Measurements from ENCODE around the gene BMPR1B. TPM values are rescaled to one million over a fixed set of nuclear protein-coding genes. Genes with fewer than 3 reads are reported as not detected.
A peak's percentile ranks its signal among the peaks of the same experiment; 100 is the strongest.

Gene BMPR1B
- total and polyA plus RNA-seq, 2 of the 8 experiments (the other 6 are each of a cell fraction or from before 2014, with no cell fraction given) = 0.14 to 1.1 TPM

- TF ChIP-seq CHD7 (IDR thresholded peaks at IDR 0.05; ENCODE audit: insufficient replicate concordance, low read length) (no peak), MAFK (IDR thresholded peaks at IDR 0.05; ENCODE audit: low read depth, low read length) (no peak), CTCF (IDR thresholded peaks at IDR 0.05; ENCODE audit: control extremely low read depth in 1 of 3, insufficient read depth in 1 of 3, low read depth in 1 of 3, low read length in 3 of 3) (peak in 1 of 3 experiments; percentile 16; a peak in 1 of 4 replicates), CTBP2 (IDR thresholded peaks at IDR 0.05; ENCODE audit: borderline replicate concordance, insufficient read depth, insufficient read length, low read length) (no peak), YY1 (IDR thresholded peaks at IDR 0.05; ENCODE audit: low read depth, low read length) (no peak), CEBPB (IDR thresholded peaks at IDR 0.05; ENCODE audit: low read depth, low read length) (no peak), KDM4A (IDR thresholded peaks at IDR 0.05; ENCODE audit: low read depth, low read length, severe bottlenecking) (no peak), PHF8 (conservative IDR thresholded peaks at IDR 0.05; ENCODE audit: low read depth, low read length) (no peak)
These were observed 344.5 kb downstream of the BMPR1B start (continued) for GRCh38 chr4:95102162-95102790.

Data from H1 (cell line).